Skin of body (tissue), 2 donors: Measurements from ENCODE around the gene NPR3. TPM values are rescaled to one million over a fixed set of nuclear protein-coding genes. Genes with fewer than 3 reads are reported as not detected.
"Not testable (repeated sequence)": the region's sequence is repeated elsewhere in the genome, so short reads cannot be mapped to it uniquely, and the experiment has no call there.

Source experiments
- DNase-seq: peaks from one replicate; lab custom pipeline; 2025; lab: John Stamatoyannopoulos, UW
- total RNA-seq: library from RNA; depleted of rRNA; stranded (reverse); fragments of >200 nt; gene quantifications from one replicate; pipeline ENCODE4 v1.2.3, GENCODE V29; 2014

Gene NPR3
- total RNA-seq, 1 donor from 2014 or later, result 33.7 TPM

DNA sequence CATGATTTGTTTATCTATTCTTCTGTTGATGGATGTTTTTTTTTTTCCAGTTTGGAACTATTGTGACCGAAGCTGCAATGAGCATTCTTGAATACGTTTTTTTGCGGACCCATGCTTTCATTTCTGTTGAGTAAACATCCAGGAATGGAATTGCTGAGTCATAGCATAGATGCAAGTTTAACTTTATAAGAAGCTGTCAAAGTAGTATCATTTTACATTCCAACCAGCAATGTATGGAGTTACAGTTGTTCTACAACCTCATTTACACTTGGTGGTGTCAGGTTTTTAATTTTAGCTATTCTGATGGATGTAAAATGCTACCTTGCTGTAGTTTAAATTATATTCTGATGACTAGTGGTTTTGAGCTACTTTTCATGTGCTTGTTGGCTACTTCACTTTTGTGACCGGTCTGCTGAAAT lies 49.0 kb downstream of the NPR3 start:
- DNase-seq, result no peak

DNA sequence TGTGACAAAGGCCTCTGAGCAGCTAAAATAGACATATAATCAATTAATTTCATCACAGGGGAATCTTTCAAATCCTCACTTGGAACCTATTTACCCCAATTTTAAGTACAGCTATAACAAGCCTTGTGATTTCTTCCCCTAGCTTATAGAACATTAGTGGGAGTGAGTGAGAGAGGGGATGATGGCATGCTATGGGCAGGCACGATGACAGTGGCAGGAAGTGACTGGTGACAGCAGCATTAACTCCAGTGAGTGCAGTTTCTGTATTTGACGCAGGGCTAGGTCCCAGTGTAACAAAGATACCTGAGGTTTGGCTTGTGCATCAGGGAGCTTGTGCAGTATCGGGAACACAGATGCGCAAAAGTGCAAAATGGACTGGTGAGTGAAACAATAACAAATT lies 54.1 kb downstream of the NPR3 start:
- no peak for DNase-seq

DNA sequence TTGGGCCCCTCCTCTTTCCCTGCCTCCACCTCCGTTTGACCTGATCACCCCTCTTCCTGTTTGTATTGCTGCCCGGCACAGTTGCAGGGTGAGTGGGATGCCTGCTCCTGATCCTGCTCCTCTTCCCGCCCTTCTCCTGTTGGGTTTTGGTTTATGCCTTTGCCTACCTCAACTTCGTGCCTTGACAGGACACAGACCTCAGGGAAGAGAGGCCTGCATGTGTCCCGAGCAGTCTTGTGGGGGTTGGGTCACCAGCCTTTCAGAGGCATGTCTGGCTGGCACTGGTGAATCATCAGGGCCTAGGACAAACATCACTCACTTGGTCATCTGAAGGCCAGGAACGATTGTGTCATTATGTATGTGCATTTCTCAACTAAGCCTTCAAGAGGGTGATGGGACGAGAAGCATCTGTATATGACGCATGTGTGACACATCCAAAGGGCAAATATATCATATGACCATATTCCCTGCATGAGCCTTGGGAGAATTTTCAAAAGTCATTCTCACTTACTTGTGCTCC lies 56.9 kb downstream of the NPR3 start:
- no peak for DNase-seq

DNA sequence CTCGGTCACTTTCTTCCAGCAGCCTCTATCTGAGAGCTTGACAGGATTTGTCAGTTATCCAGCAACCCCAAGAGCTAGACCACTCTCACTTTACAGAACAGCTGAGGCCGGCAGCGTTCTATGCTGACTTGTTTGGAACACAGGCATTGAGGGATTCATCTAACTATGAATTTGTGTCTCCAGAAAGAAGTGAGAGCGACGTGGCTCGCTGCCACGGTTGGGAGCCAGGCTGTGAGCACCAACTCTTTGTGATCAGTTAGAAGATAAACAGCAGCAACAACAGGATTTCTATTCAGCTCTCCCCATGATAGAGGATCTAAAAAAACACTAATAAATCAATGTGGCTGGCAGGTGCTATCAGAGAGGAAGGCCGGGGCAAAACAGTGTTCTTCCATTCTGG lies 58.6 kb downstream of the NPR3 start:
- no peak for DNase-seq

DNA sequence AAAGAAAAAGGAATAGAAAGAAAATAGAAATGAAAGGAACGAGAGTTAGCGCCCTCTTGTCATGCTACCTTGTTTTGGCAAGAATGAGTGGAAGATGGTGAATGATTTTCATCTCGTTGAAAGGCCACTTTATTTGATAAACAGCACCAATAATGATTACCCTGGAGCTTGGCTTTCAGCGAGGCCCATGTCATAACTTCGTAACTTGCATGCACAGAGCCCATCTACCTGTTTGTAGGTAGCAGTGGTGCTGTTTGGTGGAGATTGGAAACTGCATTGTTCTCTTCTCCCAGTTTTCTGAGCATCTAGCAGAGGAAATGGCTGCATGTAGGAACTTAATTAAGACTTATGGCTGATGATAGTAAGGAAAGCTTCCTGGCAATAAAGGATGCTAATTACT lies 59.3 kb downstream of the NPR3 start:
- no peak for DNase-seq

DNA sequence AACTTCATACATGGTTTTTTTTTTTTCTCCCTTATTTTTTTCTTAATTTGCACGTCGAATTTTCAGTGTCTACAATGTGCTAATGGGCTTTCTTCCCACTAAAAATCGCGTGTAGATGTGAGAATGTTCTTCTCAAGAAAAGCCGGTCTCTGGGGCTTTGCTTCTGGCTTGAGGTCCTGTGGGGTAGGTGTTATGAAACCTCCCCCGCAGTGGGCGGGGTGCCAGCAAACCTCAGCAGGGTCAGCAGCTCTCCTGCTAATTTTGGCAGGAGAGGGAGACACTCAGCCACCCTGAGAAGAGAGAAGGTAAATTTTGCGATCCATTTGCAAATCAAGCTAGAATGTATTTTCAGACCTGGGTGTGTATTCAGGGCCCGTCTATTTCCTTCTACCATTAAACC lies 59.9 kb downstream of the NPR3 start:
- DNase-seq, result no peak

DNA sequence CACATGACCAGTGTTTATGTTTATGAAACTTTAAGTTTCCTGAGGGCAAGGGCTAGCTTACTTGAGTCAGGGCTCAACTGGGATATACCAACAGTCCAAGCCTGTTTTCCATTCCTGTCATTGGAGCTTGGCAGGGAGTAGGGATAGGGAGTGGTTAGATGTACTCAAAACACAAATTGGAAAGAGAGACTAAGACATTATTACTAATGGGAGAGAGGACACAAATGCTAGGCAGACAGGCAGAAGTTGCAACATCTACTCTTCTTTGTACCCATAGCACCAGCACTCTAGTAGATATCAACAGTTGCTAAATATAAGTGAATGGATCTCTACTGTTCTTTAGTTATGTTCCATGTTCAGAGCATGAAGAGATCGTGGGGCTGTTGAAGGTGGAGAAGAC lies 62.8 kb downstream of the NPR3 start:
- DNase-seq, result no peak

DNA sequence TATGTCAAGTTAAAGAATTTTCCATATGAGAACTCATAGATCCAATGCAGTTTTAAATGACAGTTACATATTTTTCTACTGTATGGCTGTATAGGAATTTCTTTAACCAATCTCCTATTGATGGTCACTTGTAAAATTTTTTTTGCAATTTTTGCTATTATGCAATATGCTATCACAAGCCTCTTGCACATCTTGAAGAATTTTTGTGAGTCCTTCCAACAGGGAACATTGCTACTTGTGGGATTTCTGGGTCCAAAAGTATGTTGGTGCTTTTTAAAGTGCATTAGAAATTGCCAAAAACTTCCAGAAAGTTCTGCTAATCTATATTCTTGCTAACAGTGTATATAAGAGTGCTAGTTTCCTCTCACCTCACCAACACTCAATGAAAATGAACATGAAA lies 65.1 kb downstream of the NPR3 start:
- no peak for DNase-seq

DNA sequence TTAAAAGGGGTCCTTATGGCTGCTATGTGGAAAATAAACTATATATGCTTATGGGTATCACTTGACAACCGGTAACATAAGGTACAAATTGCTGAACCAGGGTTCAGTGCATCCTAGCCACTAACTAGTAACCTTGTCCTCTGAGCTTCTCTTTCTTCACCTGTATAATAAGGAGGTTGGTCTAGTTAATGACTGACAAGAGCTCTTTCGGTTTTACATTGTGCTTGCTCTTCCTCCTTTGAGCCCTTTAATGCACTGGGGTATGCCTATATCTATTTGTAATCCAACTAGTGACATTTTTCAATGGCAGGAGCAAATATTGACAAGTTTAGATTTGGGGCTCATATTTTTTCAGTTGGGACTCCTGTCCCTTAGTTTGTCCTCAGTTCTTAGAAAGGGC lies 66.1 kb downstream of the NPR3 start:
- no peak for DNase-seq

DNA sequence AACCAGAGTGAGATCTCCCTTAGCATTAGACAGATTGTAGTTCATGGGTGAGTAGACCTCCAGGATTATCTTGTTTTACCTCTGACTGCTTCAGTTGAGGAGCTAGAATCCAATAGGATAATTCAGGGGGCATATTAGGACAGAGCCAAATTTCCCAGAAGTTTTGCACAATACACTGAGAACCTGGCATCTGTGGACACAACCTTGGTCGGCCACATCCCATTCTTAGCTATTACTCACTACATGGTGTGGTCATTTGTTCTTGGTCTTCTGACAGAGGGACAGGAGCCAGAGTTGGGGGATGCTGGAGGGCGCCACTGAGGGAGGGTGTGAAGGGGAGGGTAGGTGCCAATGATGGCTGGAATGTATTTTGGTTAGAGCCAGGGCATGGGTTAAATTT lies 66.6 kb downstream of the NPR3 start:
- no peak for DNase-seq

DNA sequence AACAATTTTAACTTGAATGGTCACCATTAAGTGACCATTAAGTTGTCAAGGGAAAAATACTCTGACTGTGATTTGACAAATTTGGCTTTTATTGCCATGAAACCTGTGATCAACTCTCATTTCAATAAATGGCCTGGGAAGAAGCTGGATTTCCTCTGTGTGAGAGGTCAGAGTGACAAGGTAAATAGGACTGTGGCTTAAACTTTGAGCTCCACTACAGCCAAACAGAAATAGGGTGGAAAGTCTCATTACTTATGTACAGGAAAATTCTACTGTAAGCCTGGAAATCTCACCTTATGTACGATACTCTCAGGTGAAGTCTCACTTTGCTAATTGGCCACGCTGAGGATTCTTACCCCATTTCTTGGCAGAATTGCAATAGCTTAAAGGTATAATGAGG lies 67.3 kb downstream of the NPR3 start:
- DNase-seq, result no peak

DNA sequence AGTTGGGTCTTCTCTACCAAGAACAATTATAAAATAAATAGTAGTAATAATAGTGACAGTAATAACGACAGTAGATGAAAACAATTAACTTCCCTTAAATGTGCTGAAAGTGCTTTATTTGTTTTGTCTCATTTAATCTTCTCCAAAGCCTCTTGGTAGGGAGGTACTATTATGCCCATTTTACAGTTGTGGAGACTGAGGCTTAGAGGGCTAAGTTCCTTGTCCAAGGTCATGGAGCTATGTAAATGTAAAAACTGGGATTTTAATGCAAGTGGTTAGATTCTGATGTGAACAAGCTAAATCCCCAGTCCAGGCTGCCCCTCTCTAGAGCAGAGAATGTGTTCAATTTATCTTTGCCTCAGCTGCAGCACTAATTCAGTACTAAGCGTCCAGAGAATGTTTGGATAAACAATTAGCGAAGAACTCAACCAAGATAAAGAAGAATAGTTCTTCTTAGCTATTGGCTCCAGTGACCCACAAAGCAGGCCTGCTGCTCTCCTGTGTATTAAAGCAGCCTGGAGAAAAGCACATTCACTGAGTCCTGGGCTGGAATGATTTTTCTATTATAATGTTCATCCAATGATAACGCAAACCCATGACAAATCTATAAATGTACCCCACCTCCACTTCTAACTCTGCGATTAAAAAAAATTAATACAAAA lies 68.8 kb downstream of the NPR3 start:
- DNase-seq, result no peak

DNA sequence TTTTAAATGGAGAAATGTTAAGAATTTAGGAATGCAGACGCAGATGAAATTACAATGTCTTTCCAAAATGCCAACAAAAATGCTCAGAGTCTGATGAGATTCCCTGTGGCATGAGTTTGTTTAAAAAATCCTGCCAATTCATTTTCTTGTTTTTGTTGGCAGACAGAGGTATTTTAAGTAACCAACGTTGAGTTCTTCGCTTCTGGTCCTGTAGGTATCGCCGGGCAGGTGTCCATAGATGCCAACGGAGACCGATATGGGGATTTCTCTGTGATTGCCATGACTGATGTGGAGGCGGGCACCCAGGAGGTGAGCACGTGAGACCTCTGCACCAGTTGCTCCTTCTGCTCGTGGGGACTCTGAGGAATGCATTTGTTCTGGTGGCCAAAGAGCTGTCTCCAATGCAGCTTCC lies 69.4 kb downstream of the NPR3 start:
- DNase-seq, result no peak

DNA sequence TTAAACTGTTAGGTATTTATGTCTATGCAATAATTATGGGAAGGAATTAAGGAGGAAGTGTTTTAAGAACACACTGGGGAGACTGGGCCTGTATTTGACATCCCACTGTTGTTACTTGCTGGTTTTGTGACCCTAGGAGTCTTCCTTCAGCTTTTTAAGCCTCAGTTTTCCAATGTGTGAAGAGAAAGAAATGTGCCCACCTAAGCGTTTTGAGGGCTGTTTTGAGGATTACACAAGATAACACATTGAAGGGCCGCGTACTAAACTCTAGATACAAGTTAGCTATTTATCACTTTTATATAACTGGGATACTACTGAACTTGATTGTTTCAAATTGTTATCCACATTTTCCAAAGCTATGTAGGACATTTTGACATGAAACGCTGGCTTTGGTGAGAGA lies 72.5 kb downstream of the NPR3 start:
- DNase-seq, result no peak

DNA sequence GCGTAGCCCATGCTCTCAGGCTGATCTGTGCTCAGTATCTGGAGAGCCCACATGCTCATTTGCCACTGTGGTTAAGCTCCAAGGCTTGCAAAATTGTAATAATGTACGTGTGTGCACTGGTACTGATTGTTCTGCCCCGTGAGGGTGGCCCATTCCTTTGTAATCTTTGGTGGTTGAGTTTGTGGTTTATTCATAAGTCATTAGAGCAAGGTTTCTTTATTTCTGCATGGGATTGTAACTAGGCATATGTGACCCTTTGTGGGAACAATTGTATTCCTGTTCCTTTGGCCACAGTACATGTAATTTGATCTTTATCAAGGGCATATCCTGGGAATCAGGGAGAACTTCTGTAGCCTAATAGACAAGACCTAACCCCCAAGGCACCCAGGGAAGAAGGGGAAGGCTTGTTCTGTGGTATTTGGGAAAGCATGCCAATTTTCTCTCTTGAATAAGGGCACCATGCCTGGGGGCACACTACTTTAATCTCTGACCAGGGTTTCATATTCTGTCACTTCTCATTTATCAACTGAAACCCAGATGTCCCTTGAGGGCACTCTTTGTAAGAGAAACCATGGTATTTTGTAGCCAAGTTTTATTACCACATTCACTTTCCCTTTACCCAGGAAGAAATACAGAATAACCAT lies 74.6 kb downstream of the NPR3 start:
- DNase-seq, result no peak

DNA sequence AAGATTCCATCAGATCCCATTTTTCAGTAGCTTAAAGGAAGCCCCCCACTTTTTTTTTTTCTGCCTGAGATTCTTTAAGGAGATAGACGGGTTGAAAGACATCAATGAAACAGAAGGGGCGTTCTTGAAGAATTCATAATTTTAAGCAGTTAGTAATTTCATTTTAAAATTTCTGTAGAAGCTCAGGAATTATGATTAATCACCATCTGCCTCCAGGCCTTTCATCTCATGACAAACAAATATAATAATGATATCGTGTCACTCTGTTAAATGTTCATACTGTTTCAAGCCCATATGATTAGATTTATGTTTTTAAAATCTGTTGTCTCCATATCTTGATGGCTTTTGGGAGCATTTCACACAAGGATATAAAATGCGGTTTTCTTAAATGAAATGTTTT lies 75.2 kb downstream of the NPR3 start:
- DNase-seq, result no peak

DNA sequence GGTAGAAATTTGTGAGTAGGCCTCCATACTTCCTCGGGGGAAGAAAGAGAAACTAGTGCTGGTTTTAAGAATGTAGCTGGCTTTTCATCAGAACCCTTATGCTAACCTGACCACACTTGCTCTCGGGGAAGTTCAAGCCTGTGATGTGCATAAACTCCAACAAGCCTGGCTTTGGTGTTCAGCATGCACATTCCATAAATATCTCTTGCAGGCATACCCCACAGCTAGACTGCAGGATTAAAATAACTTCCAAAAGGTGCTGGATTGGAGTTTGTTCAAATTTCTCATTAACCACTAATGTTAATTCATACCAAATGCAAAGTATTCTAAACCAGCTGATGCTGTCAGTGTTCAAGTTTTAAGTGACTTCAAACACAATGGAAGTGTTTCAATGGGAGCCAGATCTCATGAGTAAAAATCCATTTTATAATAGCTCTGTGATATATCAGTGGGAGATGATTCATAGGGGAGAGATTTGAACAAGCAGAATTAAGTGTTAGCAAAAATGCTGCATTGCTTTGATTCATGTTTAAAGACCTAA lies 79.4 kb downstream of the NPR3 start:
- DNase-seq, result no peak

DNA sequence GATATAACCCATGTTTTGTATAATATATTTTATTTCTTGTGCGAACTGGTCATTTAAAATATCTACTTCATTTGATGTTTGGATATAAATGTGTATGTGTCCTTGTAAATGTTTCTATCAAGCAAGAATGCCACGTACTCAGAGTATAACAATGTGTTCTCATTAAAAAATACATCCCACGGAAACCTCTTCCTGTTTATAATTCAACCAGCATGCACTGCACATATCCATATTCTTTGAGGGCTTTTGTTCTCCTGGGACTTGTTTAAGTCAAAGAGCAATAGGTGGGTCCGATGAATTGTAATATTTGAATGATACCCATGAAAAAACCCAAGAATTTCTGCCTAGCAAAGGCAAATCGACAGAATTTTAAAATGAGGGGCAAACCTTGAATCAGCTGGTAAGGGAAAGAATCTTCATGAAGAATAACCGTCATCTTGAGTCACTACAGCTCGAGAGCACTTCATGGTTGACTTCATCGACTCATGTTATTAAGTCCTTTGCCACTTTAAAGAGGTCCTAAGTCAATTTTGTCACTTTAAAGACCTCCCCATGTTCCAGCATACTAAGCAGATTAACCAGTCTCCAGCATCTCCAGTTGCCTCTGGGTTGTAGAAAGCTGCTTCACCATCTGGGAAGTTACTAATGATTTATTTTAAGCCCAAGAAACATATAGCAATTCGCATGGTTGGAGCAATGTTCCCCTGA lies 80.6 kb downstream of the NPR3 start:
- DNase-seq, result no peak

DNA sequence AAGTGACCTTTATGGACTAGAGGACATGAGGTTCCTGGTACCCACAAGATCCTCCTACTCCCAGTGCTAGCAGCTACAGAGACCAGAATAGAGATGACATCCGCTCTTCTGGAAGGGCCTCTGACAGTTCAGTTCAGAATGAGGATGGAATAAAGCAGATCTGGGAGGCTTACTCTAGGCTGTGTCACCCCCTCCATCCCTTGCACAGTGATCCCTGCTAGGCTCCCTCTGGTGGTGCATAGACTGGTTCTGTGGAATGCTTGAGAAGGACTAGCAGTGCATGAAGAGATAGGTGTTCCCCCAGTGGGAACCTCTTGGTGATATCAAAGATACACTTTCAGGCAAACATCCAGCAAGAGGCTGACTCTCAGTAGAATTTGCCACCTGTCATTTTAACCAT lies 83.0 kb downstream of the NPR3 start:
- DNase-seq, result no peak

DNA sequence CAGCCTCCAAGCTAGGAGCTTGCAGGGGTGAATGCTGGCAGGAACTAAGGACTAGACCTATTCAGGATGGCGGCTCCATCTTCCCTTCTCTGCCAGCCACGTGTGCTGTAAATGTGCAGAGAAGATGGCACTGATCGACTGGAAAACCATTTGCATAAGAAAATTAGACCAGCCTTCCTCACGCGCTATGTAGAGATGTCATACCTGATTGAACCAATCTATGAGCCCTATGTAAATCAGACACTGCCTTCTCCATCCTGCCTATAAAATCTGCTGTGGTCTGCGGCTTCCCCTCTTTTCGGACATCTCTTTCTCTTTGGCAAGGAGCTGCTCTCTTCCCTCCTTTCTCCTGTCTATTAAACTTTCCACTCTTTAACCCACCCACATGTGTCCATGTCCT lies 91.6 kb downstream of the NPR3 start:
- DNase-seq, result no peak

DNA sequence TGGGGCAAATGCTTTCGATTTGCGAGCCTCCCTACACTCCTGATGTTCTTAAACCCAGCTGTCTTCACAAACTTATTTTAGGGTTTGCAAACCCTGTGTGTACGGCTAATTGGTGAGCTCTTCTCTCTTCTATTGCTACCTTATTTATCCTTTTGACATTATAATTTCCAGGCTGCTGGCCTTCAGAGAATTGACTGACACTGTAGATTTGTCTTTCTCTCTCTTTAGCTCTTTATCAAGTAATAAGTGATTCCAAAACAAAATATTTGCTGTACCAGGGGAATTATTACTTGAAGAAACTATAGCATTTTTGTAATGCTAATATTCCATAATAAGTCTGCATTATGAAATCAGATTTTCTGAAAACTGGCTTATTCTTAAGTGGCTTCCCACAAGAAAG lies 92.5 kb downstream of the NPR3 start:
- no peak for DNase-seq

DNA sequence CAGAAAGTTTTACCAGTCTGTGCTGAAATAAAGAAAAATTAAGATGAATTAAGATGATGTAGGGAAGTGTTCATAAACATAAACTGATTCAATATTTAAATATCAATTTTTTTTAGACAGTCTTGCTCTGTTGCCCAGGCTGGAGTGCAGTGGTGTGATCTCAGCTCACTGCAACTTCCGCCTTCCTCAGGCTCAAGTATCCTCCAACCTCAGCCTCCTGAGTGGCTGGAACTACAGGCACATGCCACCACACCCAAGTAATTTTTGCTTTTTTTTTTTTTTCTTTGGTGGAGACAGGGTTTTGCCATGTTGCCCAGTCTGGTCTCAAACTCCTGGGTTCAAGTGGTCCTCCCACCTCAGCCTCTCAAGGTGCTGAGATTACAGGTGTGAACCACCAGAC lies 94.3 kb downstream of the NPR3 start:
- DNase-seq, result not testable (repeated sequence)
